Vagina (tissue), 2 donors: ENCODE results near the gene LIMK2.

Experiments
- POLR2A ChIP-seq, 2 donors: fragments of 450-650 bp; IDR thresholded peaks; one replicate each; pipeline ENCODE4 v1.6.1; 2017; ENCODE audit warnings: antibody characterized with exemption in 2 of 2, mild to moderate bottlenecking in 2 of 2, moderate library complexity in 2 of 2
- POLR2AphosphoS5 ChIP-seq, 2 donors: sonication (generic); formaldehyde crosslinking; IDR thresholded peaks; one replicate each; pipeline ENCODE4 v1.9.0; 2017; ENCODE audit warnings: antibody characterized with exemption in 2 of 2, mild to moderate bottlenecking in 2 of 2, low read depth in 1 of 2; ENCODE audit not compliant: insufficient read depth in 1 of 2
- TF ChIP-seq, protein P1 (sequence below), 3 experiments: fragments of 450-650 bp in 2 of 3; fragments of 200-600 bp in 1 of 3; sonication (generic) in 1 of 3; IDR thresholded peaks; one replicate each; pipeline ENCODE4 v1.5.1; 2017 to 2019; ENCODE audit warnings: antibody characterized with exemption in 3 of 3, mild to moderate bottlenecking in 2 of 3, moderate library complexity in 2 of 3

DNA sequence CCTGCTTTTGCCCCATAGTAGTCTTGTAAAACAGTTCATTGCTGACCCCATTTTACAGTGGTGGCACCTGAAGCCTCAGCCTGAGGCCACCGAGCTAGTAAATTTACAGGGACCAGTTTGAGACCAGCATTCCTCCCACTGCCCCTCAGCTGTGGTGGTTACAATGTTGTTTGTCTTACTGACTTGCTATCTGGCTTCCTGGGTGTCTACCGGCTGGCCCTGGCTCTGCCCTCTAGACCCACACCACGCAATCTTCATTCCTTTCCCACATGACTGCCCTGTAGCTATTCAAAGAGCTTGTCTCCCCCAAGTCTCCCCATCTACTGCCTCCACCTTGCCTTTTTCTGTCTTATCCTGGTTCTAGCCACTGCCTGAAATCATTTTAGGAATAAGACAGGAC lies 59.4 kb downstream of the LIMK2 start:
- TF ChIP-seq, protein P1, sequence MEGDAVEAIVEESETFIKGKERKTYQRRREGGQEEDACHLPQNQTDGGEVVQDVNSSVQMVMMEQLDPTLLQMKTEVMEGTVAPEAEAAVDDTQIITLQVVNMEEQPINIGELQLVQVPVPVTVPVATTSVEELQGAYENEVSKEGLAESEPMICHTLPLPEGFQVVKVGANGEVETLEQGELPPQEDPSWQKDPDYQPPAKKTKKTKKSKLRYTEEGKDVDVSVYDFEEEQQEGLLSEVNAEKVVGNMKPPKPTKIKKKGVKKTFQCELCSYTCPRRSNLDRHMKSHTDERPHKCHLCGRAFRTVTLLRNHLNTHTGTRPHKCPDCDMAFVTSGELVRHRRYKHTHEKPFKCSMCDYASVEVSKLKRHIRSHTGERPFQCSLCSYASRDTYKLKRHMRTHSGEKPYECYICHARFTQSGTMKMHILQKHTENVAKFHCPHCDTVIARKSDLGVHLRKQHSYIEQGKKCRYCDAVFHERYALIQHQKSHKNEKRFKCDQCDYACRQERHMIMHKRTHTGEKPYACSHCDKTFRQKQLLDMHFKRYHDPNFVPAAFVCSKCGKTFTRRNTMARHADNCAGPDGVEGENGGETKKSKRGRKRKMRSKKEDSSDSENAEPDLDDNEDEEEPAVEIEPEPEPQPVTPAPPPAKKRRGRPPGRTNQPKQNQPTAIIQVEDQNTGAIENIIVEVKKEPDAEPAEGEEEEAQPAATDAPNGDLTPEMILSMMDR (IDR thresholded peaks at IDR 0.05): no peak
- TF ChIP-seq POLR2AphosphoS5 (IDR thresholded peaks at IDR 0.05; ENCODE audit: insufficient read depth in 1 of 2, low read depth in 1 of 2) (no peak), POLR2A (IDR thresholded peaks at IDR 0.05) (no peak)
